Left forelimb (tissue), 1 donor: Measurements from ENCODE around the gene ZDHHC11.
"Not testable (repeated sequence)": the region's sequence is repeated elsewhere in the genome, so short reads cannot be mapped to it uniquely, and the experiment has no call there.

Source experiments
- DNase-seq: peaks from one replicate; pipeline ENCODE4 v3.0.0-alpha.2; 2018; ENCODE audit warnings: low spot score

ZDHHC11 gene

GRCh38 chr5:761059-761771, 89.6 kb downstream of the ZDHHC11 start:
- DNase-seq: peak; percentile 64

DNA sequence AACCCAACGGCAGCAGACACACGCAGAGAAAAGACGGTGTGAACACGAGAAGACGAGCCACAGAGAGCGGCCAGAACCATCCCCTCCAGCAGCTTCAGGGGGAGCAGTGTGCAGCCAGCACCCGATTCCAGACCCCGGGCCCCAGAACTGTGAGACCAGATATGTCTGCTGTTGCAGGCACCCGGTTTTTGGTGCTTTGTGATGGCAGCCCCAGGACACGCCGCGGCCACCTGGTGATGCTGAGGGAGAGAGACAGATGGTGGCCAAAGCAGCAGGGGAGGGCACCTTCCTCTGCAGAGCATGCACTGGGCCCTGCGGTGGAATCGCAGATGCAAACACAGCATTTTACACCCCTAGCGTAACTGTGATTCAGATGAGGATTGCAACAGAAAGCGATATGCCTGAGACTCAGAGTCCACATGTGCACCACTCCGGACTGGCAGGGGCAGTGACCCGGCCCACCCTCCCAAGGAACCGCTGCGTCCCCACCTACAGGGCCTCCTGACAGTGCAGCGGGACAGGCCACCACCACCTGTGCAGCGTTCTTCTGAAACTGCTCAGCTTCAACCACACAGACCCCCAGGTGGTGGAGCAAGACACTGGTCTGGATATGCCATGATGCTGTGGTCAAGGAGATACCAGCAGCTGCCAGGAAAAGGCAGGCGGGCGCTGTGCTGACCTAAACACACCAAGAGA, 90.3 kb downstream of the ZDHHC11 start:
- peak; percentile 63 for DNase-seq

GRCh38 chr5:759781-760362, 90.9 kb downstream of the ZDHHC11 start:
- peak; percentile 67 for DNase-seq

GRCh38 chr5:759111-759751, 91.6 kb downstream of the ZDHHC11 start:
- peak; percentile 76 for DNase-seq

DNA sequence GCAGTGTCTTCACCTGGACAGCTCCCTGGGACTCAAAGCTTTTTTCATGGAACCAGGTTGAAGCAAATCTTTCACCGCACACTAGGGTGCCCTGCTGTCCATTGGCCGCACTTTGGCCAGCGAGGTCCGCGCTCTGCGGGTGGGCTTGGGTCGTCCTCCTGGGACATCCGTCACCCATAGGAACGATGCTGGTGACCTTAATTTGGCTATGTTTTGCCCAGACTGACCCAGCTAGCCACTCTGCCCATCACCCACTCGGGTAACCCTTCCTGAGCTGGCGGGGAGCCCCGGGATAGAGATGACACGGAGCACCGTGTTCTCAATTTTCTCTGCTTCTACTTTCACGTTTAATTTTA, 92.1 kb downstream of the ZDHHC11 start:
- peak; percentile 64 for DNase-seq

DNA sequence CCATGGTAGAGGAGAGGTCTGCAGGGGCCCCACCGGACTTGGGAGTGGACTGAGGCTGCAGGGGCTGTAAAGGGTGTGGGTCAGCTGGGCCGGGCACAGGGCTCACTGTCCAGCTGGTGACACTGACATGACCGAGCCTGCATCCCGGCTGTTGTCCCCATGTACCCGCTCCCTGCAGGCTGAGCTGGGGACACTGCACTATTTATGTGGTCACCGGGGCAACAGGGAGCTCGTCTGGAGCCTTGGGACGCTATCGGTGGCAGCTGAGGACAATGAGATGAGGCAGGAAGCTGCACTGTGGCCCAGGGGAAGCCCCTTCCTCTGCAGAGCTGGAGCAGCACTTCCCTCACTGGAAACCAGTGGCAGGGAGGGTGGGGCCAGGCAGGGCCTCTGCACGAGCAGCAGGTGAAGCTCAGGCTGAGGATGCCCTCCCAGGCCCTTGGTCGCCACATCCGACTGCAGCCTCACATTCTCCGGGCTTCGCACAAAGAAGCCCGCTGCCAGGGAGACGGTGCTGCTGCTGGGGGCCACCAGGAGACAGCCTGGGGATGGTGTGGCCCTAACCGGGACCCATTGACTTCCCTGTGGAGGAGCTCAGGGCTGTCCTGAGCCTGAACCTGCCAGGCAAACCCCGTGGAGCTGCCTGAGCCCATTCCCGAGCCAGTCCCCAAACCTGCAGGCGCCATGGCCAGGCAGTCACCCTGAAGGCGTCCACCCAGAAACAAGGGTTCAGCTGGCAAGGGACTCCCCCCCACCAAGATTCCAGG, 92.7 kb downstream of the ZDHHC11 start:
- peak; percentile 76 for DNase-seq

- peak; percentile 71 for DNase-seq
Observed at GRCh38 chr5:757346-757930, 93.3 kb downstream of the ZDHHC11 start.

- DNase-seq: peak; percentile 67
Observed at GRCh38 chr5:756865-757345, 93.9 kb downstream of the ZDHHC11 start.

GRCh38 chr5:756171-756570, 94.6 kb downstream of the ZDHHC11 start:
- peak; percentile 67 for DNase-seq

DNA sequence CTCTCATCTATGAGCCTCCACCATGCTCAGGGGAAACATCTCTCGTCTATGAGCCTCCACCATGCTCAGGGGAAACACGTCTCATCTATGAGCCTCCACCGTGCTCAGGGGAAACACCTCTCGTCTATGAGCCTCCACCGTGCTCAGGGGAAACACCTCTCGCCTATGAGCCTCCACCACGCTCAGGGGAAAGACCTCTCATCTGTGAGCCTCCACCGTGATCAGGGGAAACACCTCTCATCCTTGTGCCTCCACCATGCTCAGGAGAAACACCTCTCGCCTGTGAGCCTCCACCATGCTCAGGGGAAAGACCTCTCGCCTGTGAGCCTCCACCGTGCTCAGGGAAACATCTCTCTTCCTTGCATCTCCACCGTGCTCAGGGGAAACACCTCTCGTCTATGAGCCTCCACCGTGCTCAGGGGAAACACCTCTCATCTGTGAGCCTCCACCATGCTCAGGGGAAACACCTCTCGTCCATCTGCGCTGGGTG, 96.6 kb downstream of the ZDHHC11 start:
- DNase-seq: peak; percentile 14

GRCh38 chr5:753567-754142, 97.1 kb downstream of the ZDHHC11 start:
- not testable (repeated sequence) for DNase-seq

DNA sequence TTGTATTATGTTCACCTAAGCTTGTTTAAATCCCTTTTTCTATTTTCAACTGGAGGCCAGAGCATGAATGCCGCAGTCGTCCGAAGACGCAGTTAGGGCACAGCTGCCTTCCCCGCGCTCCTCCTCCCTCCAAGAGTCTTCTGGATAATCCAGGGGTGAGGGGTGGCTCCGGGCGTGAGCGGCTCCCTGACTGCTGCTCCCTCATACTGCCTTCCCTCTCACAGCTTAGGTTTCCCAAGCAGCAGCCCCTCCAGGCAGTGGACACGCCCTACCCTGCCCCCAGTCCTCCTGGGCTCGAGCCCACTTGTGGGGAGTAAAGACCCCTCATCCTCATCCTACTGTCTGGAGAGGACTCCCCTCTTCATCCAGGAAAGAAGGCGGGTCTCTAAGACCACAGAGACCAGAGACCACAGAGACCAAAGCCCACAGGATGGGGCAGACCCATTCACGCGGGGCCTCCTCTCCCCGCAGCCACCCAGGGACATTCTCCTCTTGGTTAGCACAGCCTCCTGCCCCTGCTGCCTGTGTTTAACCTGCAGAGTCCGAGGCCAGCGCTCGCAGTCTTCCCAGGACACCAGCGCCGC, 98.2 kb downstream of the ZDHHC11 start:
- peak; percentile 31 for DNase-seq

- peak; percentile 40 for DNase-seq
Observed at GRCh38 chr5:751992-752391, 98.8 kb downstream of the ZDHHC11 start.

DNA sequence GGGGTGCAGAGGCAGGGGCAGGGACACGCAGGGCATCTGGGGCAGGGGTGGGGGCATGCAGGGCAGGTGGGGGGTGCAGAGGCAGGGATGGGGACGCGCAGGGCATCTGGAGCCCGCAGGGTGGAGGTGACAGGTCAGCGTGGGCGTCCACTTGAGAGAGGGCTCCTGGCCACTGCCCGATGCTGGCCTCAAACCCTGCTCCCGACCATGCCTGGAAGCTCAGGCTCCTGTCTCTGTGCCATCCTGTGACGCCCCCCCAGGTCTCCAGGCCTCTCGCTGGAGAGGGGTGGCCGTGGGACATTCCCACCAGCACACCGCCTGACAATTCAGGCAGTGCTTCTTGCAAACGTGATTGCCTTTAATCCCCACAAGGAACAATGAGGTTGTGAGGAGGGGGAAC, 99.3 kb downstream of the ZDHHC11 start:
- peak; percentile 15 for DNase-seq

DNA sequence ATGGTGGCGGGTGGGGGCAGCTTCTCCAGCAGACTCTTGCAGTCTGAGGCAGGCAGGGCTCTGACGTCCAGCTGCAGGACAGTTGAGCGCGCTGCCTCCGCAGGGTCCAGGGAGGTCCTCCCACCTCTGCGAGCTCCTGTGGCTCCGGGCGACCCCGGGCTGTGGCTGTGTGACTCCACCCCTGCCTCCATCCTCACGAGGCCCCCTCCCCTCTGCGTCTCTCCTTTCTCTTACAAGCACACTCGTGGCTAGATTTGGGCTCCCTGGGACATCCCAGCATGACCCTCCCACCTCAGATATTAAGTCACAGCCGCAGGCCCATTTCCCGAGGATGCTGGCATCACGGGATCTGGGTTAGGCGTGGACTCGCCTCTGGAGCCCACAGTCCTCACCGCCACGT, 100.6 kb downstream of the ZDHHC11 start:
- DNase-seq: peak; percentile 34

DNA sequence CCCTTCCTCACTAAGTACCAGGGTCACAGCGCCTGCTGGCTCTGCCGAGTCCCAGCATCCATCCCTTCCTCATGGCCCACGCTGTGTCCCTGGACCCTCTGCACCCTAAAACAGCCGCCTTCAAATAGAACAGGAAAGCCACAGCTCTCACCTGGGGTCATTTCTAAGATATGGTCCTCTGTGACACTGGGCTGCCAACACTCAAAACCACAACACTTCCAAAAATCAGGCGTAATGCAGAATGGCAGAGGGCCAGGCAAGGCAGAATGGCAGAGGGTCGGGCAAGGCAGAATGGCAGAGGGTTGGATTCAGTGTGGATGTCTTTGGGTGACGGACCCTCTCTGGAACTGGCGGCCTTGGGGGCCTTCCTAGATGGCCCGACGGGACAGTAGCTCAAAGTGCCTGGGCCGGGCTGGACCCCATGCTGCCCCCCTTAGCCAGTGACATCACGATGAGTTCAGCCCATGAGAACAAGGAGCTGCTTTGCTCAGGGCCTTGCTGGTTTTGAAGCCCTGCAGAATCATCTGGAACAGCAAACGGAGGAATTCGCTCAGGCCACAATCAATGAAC, 101.6 kb downstream of the ZDHHC11 start:
- no peak for DNase-seq

DNA sequence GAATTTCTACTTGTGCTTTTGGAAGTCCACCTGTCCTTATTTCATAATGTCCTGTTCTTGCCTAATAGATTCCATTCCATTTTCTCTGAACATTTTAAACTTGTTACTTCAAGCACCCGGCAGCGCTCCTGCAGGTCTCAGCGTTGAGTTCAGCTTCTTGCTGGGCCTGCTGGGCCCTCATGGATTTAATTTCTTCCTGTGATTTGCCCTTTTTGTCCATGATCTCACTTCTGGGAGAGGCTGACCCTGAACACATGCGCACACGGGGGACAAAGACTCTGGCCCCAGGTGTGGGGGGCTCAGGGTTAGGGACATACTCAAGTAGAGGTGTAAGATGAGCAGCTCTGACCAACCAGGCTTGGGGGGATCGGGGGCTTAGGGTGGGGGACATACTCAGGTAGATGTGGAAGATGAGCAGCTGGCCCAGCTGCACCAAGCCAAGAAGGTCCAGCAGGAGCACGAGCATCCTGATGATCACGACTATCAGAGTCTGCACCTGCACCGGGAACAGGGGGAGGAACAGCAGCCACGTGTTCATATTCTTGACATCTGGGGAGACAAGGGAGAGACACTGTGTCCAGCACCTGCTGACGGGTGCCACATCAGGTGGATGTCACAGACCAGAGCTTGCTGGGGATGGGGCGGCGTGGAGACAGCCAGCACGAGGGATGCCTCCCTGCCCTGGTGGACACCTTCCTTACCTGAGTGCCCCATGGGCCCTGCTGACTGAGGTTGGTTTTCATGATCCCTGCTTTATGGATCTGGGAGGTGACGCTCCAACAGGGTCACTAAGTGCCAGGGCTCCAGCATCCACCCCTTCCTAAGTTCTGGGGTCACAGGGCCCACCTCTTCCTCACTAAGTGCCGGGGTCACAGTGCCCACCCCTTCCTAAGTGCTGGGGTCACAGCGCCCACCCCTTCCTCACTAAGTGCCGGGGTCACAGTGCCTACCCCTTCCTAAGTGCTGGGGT, 102.5 kb downstream of the ZDHHC11 start:
- DNase-seq: peak; percentile 61

DNA sequence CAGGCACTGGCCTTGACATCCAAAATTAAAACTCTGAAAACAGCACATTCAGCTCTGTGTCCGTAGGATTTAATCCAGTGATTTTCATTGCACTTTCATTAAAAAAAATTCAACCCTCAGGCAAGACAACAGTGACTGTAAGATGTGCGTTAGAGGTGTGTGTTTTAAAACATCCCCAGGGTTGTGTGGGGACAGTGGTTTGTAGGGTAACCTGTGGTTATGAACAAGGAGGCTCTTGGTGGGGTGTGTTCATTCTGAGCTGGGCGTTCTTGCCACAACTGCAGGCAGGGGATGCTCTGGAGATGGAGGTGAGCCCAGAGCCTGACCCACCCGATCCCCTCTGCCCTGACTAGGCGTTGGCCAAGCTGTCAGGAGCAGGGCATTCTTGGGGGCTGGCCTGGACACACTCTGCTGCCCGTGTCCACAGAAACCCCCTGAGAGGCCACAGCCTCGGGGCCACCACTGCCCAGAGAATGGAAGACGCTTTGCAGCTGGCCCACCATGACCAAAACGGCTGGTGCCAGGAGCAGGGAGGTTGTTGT, 103.4 kb downstream of the ZDHHC11 start:
- not testable (repeated sequence) for DNase-seq
